GM18858 (cell line): ENCODE data around the gene GNPAT.

Experiments
- ATAC-seq: cut with Tn5 transposase; IDR thresholded peaks from one replicate; pipeline ENCODE4 v1.9.1; 2021; ENCODE audit not compliant: unreplicated experiment

GNPAT gene

DNA sequence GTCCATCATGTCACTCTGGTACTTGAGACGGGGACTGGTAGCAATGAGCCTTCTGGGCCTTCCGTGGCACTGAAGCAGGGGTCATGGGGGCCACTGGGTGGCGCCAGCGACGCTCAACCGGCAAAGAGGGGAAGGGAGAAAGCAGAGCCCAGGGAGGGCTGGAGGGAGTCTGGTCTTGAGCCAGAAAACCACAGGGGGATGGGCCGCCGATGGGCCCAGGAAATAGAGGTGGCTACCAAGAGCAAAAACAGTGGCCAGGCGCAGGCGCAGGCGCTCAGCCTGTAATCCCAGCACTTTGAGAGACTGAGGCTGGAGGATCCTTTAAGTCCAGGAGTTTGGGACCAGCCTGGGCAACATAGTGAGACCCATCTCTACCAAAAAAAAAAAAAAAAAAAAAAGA lies 74.9 kb downstream of the GNPAT start:
- peak; percentile 65 for ATAC-seq

DNA sequence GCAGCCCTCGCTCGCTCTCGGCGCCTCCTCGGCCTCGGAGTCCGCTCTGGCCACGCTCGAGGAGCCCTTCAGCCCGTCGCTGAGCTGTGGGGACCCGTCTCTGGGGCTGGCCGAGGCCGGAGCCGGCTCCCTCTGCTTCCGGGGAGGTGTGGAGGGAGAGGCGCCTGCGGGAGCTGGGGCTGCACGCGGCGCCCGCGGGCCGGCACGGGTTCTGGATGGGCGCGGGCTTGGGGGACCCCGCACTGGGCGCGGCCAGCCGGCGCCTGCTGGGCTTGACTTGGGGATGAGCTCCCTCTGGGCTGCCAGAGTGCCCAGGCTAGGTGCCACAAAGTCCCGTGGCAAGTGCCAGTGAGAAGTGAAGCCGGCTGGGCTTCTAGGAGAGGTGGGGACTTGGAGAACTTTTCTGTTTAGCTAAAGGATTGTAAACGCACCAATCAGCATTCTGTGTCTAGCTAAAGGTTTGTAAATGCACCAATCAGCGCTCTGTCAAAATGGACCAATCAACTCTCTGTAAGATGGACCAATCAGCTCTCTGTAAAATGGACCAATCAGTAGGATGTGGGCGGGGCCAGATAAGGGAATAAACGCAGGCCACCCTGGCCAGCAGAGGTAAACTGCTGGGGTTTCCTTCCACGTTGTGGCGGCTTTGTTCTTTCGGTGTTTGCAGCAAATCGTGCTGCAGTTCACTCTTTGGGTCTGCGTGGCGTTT lies 76.4 kb downstream of the GNPAT start:
- no peak for ATAC-seq

DNA sequence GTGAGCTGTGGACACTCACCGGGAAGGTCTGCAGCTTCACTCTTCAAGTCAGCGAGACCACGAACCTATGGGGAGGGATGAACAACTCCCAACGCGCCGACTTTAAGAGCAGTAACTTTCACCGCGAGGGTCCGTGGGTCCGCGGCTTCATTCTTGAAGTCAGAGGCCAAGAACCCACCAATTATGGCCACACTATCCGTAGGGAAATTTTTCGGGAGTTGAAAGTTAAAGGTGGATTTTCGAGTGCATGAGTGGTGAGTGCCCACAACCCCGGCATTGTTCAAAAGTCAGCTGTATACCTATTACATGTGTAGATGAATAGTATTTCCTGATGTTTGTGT lies 77.0 kb downstream of the GNPAT start:
- ATAC-seq: no peak

DNA sequence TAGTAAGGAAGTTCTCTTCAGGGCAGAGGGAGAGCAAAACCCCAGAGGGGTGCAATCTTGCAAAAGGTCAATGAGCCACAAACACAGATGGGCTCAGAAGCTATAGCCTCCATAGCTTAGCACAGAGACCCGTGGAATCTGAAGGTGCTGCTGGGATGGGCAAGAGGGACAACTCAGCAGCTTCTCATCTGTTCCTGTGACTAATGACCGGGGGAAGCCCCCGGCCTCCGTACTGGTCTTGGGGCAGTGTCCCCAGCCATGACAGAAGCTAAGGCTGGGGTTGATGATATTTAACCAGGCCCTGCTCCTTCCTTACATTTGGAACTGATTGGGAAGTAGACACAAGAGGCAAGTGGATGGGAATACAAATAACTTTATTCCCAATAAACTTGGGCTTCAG lies 77.6 kb downstream of the GNPAT start:
- ATAC-seq: no peak

- ATAC-seq: no peak
These were observed 78.1 kb downstream of the GNPAT start for GRCh38 chr1:231319080-231319479.

- no peak for ATAC-seq
These were observed 82.0 kb downstream of the GNPAT start for GRCh38 chr1:231322880-231323530.

DNA sequence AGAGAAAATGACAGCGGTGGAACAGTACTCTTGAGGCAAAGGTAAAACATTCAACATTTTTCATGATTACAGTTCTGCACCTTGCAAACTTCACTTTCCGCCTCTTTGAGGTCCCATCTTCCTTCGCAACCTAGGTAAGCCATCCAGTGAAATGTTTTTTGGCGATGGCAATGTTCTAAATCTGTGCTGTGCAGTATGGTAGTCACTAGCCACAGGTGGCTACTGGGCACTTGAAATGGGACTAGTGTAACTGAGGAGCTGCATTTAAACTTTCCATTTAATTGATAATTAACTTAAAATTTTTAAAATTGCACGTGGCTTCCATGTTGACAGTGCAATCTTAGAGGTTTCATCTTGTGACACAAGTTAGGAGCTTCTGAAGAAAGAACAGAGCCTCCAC lies 83.6 kb downstream of the GNPAT start:
- ATAC-seq: no peak

GRCh38 chr1:231326248-231326647 lies 85.2 kb downstream of the GNPAT start:
- ATAC-seq: no peak
